GM21529 (cell line): ENCODE data around the gene FLT1.
A peak's percentile ranks its signal among the peaks of the same experiment; 100 is the strongest.

Experiments used
- ATAC-seq: cut with Tn5 transposase; IDR thresholded peaks from one replicate; pipeline ENCODE4 v1.9.1; 2021; ENCODE audit not compliant: unreplicated experiment

The FLT1 gene

DNA sequence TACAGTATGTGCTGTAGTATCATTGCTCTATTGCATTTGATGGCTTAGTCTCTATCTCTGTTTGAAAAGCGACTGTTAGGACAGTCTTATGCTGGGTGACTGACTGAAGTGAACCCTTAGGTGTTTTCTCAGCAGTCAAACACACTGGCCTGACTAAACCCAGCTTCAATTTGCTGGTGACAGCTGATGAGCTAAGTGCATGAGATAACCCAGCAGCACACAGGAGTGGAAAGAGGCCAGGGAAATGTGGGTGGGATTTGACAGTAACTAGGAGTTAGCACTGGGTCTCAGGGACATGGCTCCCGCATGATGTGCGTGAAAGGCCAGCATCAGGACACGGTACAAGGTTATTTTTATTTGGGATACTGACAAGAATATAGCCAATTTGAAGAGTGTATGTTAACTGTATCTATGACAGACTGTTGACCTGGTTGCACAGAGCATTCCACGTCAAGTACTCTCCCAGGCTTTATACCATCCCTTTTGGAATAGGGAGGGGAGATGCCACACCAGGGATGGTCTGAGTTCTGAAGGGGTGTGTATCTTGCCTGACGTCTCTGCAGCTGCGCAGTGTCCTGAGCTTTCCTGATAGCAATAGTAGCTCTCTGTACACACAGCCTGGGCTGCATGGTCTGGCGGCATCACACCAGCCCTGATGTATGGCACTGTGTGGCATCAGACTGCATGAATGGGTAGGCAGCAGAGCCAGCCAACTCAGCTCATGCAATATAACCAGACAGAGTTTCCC lies 144.8 kb downstream of the FLT1 start:
- no peak for ATAC-seq

DNA sequence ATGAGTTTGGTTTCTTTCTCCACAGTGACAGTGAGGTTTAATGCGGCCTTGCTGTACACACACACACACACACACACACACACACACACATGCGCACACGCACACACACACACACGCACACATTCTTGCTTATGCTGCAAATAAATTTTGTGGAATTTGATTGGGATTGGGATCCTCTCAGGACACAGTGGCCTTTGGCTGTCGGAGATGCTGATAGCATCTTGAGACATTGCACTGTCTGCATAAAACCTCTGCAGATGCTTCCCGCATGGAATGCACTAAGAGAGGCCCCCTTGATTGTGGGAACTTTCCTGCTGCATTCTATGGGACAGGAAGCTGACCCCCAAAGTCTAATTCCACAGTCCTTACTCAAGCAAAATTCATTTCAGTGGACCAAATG lies 145.6 kb downstream of the FLT1 start:
- no peak for ATAC-seq

DNA sequence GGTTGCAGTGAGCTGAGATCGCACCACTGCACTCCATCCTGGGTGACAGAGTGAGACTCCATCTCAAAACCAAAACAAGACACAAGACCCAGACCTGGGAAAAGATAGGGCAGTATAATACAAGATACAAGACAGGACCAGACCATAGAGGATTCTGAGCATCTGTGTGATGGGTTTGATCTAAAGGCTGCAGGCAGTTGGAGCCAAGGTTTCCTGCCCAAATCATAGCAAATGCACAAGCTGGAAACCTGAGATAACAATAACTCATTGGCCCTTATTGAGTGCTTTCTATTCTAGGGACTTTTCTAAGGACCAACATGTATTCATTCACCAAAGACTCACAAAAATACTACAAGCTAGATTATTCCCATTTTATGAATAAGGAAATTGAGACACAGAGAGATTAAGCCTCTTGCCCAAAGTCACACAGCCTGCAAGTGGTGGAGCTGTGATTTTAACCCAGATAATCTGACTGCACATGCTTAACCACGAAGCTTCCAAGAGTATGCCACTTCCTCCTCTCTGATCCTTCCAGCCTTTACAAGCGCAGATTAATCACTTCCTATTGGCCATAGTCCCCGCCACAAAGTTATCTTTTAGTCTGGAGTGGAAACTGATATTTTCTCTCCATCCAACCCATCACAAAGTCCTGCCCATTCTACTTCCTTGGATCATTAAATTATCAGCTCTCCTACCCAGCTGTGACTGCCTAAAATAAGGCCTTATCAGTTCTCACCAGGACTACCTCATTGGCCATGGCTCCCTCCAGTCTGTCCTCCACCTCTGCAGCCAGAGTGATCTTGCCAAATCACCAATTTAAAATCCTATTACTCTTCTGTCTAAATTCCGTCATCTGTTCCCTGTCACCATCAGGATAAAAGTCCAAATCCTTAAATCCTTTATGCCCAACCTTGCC lies 147.2 kb downstream of the FLT1 start:
- no peak for ATAC-seq

DNA sequence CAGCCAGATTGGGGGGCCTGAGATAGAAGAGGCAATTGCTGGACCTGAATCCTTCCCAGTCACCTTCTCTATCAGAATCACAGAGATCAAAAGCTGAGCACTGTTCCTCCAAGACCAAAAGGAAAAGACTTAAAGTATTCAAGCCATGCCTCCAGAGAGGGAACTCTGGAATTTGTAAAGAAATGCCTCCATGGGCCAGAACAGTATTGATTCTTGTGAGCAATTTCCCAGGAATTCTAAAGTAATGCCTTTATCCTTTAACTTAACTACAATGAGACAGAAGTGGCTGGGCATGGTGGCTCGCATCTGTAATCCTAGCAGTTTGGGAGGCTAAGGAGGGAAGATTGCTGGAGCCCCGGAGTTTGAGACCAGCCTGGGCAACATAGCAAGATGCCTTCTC lies 148.8 kb downstream of the FLT1 start:
- ATAC-seq: no peak

DNA sequence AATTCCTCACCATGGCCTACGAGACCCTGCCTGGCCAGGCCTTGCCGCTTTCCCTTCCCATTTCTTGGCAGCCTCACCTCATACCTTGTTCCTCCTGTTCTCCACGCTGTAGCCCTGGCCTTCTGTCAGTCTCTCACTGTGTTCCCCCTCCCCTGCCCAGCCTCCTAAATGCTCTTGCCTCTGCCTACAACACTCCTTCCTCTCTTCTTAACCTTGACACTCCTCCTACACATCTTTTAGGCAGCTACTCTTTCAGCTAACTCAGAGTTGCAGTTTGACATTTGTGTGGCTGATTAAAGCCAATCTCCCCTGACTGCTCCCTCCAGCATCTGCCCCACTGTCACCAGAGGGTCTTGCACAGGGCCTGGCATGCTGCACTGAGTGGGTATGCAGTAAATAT lies 150.8 kb downstream of the FLT1 start:
- ATAC-seq: no peak

DNA sequence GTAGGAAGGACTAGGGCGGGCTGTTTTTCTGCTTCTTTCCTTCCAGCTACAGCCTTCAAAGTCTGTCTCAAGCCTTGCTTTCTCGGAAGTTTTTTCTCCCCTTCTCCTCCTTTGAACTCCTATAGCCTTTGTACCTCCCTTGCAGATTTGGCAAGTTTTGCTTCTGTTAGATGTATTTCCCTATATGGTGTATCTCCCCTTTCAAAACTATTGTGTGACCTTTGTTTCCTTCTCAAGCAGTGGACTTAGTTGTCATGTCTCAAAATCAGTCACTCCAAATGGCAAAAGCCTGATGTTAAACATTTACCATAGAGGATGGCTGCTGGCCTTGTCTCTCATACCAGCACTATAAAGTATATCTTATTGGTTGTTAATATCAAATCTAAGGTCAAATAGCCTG lies 152.7 kb downstream of the FLT1 start:
- ATAC-seq: no peak

DNA sequence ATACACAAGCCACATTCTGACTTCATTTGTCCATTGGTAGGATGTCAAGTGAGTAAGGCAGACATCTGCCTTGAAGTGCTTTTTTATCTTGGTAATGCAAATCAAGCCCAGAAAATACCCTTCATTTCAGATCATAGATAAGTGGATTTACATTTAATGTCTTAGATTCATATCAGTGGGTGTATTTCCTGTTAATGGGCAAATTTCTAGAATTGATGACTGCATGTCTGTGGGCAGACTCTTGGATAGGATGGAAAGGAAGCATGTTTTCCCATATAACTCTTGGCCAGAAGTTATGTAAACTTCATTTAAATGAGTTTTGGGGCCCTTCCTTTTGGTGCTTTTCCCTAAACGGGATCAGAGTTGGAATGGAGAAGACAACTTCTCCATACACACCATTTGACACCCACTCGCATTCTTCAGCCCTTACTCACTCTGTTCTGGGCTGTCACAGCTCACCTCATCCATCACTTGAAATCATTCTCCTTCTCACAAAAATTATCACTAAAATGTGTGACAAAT lies 154.6 kb downstream of the FLT1 start:
- ATAC-seq: no peak

DNA sequence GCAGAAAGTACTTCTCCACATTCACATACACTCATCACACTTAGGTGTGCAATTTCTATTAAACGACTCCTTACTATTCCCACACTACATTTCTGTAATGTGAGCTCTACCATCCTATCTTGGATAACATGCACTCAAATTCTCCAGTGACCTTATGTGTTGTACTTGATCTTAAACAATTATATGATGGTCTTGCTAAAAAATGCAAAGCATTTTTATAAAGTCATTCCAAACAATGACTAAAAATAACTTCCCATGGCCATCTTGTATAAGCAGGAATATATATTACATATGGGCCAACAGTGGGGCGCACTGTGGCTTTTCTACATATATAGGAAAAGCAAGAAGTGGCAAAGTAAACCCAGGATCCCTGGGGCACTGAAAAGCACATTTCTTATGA lies 155.5 kb downstream of the FLT1 start:
- no peak for ATAC-seq

DNA sequence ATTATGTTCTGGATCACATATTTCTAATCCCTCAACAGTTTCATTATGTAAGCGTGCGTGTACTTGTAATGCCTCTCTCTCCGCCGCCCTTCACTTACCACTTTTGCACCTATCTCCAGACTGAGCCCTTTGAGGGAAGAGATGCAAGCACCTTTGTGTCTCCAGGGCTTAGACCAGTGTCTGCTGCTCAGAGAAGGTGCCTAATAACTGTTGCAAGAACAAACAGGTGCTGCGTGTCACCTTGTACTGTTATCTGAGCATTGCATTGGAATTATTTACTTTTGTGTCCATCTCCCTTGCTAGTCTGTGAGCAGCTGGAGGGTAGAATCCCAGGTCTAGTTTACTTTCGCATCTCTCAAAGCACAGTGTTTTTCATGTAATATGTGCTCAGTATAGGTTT lies 156.2 kb downstream of the FLT1 start:
- no peak for ATAC-seq

DNA sequence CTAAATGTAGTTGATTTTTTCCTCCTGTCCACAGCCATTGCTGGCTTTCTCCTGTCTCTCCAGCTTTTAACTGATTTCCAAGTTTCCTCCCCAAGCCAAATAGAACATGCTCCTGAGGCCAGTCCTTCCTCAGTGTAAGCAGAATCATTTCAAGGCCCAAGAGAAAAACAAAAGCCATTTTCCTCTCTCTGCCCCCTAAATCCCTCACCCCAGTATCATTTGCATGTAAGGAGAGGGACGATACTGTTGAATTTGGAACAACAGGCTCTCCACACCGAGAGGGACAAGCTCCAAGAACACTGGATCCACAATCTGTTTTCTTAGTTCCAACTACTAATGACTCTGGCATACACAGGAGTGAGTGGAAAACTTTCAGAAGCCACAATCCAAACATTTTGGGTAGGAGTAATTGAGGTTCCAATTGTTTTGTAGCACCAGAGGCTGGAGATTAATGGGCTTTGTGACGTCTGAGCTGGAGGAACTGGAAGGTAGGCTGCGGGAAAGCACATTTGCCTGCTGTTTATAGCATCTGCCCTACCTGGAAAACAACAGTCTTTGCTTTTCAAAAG lies 156.8 kb downstream of the FLT1 start:
- no peak for ATAC-seq

DNA sequence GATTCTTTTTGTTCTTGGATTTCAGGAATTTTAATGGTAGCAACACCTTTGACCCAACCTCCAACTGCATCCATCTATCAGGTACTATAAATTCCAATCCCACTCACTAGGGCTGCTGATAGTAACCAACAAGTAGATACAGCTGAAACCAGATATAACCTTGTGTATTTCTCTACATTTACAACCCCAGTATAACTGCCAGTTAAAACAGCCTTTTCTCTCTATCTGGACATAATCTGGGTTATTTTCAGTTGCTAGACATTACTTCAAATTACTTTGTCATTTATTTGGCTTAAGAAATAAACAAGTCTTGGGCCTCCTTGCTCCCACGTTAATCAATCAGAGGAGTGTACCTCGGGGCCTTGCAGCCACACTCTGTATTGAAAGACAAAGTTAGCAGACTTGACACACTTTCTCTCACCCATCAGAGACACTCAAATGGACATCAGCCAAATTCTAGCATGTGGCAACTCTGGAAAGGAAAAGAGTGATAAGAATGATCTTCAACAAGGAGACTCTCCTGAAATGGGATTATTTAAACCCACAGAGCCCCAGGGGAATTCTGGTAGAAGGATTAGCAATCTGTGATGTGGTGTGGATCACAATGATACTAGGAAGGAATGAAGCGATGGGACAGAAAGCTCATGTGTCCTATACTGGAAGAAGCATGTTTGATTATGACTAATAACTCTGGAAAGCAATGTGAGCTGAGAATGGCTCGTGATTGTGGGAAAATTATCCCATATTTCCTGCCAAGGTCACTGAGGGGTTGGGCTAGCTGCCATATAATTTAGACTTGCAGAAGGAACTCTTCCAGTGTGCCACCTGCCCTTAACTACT lies 157.5 kb downstream of the FLT1 start:
- no peak for ATAC-seq

DNA sequence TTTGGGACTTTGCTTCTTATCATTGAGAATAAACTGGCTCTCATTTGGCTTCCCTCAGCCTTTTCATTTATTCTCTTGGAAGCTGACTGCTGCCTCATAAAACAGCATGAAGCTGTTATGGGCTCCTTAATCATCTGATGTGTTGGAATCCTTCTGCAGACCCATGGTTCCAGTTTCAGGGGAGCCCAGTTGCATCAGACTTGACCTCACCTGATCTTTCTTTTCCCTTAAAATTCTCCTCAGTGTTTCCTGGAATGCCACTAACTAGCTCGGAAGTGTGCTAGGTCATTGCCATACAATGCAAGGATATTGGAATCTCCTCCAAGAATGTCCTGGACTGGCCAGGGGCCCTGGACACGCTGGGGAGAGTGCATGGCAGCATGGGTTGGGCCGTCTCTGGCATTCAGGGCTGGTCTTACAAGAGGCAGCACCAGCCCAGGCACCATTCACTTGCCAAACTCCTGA lies 158.7 kb downstream of the FLT1 start:
- no peak for ATAC-seq

DNA sequence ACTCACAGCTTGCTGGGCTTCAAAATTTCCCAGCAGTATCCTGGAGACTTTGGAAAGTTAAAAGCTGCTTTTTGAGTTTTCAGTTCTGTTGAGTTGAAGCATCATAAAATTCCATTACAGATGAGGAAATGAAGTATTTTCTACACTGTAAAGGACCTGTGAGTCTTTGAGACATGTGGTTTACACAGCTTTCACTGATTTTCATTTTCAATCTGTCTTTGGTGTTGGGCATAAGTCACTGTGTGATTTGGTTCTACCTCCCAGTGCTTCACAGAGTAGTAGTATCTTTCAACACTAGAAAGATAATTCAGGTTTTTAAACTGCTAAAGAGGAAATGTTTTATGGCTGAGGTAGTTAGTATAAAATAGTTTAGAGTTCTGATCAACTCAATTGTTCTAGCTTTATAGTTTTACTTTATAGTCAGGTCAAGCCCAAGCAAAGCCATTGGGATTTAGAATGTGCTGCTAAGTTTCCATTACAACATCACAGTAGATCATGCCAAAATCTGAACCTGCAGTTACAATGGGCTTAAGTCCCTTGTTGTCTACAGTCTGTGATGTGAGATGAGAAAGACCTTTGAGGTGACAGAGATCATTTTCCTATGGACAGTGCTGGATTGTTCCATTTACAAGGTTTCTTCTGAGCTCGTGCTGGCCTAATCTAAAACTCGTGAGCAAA lies 161.6 kb downstream of the FLT1 start:
- peak; percentile 51 for ATAC-seq

DNA sequence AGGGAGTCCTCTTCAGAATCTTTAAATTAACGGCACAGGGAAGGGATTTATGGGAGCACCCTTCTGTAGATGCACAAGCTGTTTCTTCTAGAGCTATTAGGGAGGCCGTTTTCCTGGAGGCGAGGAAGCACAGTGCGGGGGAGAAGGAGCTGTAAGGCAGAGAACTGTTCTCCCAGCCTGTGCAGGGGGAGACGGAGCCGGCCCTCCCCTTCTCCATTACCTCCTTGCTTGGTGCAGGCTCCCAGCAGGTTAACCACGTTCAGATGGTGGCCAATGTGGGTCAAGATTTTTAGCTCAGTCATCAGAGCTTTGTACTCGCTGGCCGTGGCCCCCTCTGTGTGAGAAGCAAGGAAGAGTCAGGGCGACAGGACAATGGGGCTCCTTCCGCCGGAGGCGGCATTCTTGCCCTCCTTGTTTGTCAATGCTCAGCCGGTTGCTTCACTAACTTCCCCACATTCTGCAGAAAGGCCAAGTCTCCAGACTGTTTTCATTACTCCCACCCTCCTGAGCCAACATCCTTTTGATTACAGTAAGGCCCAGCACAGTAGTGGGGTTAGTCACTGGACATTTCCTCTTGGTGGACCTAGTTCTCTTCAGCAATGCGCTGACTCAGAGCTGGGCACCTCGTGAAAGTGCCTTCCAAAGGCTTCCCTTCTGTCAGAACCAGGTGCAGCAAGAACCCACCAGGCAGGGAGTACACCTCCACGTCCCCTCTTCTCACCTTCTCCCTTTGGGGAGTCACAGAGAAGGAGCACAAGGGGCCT lies 165.4 kb downstream of the FLT1 start:
- ATAC-seq: no peak

DNA sequence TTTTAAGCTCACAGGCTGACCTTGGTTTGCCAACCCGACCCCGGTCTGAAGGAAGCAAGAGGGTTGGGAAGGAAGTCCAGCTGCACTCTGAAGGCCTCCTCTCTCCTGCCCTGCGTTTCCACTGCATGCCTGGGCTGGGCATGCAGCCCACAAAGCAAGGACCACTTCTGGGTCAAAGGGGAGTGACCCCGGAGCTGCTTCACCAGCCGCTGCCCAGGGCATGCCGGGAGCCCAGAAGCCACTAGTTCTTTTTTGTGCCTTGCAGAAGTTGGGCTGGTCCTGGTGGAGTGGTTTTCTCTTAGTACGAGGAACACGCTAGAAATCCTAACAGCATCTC lies 166.7 kb downstream of the FLT1 start:
- ATAC-seq: no peak

DNA sequence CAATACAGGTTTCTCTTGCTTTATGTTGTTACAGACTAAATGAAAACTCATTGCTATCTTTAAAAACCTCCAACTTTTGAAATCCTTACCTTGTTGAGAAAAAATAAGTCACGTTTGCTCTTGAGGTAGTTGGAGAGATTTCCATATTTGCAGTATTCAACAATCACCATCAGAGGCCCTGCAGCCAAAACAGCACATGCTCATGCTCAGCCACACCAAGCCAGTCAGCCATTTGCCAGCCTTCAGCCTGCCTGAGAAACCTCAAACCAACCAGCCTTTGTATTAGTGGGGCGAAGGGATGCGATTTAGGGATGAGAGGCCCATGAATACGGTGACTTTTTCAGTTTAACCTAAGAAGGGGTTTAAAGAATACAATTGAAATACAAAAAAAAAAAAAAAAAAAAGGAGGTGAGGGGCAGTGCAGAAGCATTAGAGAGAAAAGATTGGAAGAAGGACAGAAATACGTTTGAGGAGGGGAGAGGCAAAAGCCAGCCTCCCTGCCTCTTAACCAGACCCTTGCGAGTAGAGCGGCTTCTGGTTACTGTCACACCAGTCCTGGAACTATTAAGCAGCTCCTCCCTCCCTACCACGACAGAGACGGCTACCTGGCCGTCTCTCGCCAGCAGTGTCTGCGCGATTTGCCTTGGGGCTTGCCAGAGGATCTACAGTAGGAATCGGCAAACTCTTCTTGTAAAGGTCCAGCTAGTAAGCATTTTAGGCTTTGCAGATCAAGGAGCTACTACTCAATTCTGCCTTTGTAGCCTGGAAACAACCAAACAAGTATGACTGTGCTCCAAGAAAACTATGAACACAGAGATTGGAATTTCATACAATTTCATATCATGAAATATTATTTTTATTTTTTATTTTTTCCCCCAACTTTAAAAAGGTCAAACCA lies 167.3 kb downstream of the FLT1 start:
- ATAC-seq: no peak

DNA sequence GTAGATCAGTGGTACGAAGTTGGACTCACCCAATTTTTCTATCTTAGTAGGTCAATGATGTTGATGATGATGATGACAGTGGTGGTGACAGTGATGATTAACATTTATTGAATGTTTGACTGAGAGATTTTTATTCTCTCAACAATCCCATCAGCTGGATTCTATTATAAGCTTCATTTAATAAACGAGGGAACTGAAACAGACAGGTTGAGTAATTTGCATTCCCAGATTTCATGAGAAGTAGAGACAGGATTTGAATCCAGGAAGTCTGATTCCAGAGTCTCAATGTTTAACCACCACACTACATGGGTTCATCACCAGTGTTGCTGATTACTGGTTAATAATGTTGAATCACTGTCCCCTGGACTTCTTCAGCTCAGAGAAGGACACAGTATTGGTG lies 168.9 kb downstream of the FLT1 start:
- no peak for ATAC-seq

DNA sequence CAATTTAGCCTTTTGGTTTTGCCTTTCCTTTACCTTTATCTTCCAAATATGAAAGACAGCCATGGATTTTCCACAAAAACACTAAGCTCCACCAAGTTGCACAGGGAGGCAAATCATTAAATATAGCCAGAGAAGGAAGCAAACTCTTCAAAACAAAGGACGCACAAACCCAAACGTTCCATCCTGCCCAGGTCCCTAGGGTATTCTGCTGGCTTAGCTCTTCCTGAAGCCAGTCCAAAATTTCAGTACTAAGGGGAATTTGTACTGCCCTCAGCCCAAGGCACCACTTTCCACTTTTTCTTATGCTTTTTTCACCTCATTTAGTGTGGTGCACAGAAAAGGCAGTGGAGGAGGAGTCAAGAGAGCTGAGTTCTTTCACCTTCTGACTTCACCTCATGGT lies 169.9 kb downstream of the FLT1 start:
- ATAC-seq: no peak
